HEK293T (cell line): ENCODE results near the gene NRG3.
"Not testable (repeated sequence)": the region's sequence is repeated elsewhere in the genome, so short reads cannot be mapped to it uniquely, and the experiment has no call there.

Source experiments
- CTCF ChIA-PET: fragments of 350-600 bp; formaldehyde crosslinking; extraction: SDS; loops from one replicate; lab custom pipeline; 2021; ENCODE audit warnings: antibody characterized with exemption, inconsistent platforms; lab: Yijun Ruan, JAX
- POLR2A ChIA-PET: fragments of 350-600 bp; formaldehyde crosslinking; extraction: SDS; loops from one replicate; lab custom pipeline; 2020; ENCODE audit warnings: antibody characterized with exemption, inconsistent platforms; lab: Yijun Ruan, JAX
- DNase-seq: peaks from one replicate; pipeline ENCODE4 v3.0.0; 2012; ENCODE audit warnings: mixed read lengths; ENCODE audit errors: extremely low spot score
- ARNT ChIP-seq: fragments of 450-650 bp; IDR thresholded peaks from 2 replicates; pipeline ENCODE4 v1.6.1; 2017; ENCODE audit warnings: mild to moderate bottlenecking
- BHLHE40 ChIP-seq: fragments of 450-650 bp; IDR thresholded peaks from 2 replicates; pipeline ENCODE4 v1.6.1; 2016; ENCODE audit warnings: mild to moderate bottlenecking, moderate library complexity, borderline replicate concordance
- CTBP1 ChIP-seq: fragments of 450-650 bp; IDR thresholded peaks from 2 replicates; pipeline ENCODE4 v1.6.1; 2016; ENCODE audit warnings: borderline replicate concordance
- ELF4 ChIP-seq: fragments of 450-650 bp; IDR thresholded peaks from 2 replicates; pipeline ENCODE4 v1.6.1; 2017; ENCODE audit warnings: antibody characterized with exemption
- FOXA1 ChIP-seq: fragments of 450-650 bp; IDR thresholded peaks from 2 replicates; pipeline ENCODE4 v1.6.1; 2016; ENCODE audit warnings: mild to moderate bottlenecking
- FOXK2 ChIP-seq: fragments of 450-650 bp; IDR thresholded peaks from 2 replicates; pipeline ENCODE4 v1.6.1; 2016; ENCODE audit warnings: mild to moderate bottlenecking
- FOXM1 ChIP-seq: fragments of 450-650 bp; IDR thresholded peaks from 2 replicates; pipeline ENCODE4 v1.6.1; 2017; ENCODE audit warnings: mild to moderate bottlenecking, borderline replicate concordance
- HDGF ChIP-seq: fragments of 450-650 bp; IDR thresholded peaks from 2 replicates; pipeline ENCODE4 v1.6.1; 2017; ENCODE audit warnings: antibody characterized with exemption, borderline replicate concordance
- L3MBTL2 ChIP-seq: fragments of 450-650 bp; conservative IDR thresholded peaks from 2 replicates; pipeline ENCODE4 v1.6.1; 2016; ENCODE audit warnings: mild to moderate bottlenecking
- LEF1 ChIP-seq: fragments of 450-650 bp; IDR thresholded peaks from 2 replicates; pipeline ENCODE4 v1.6.1; 2017; ENCODE audit warnings: mild to moderate bottlenecking, borderline replicate concordance
- NFRKB ChIP-seq: fragments of 450-650 bp; IDR thresholded peaks from 2 replicates; pipeline ENCODE4 v1.6.1; 2016; ENCODE audit warnings: mild to moderate bottlenecking, moderate library complexity
- PKNOX1 ChIP-seq: fragments of 450-650 bp; IDR thresholded peaks from 2 replicates; pipeline ENCODE4 v1.6.1; 2016
- SP1 ChIP-seq: fragments of 450-650 bp; IDR thresholded peaks from 2 replicates; pipeline ENCODE4 v1.6.1; 2017
- SUZ12 ChIP-seq: fragments of 450-650 bp; IDR thresholded peaks from 2 replicates; pipeline ENCODE4 v1.6.1; 2016; ENCODE audit warnings: mild to moderate bottlenecking
- TARDBP ChIP-seq: fragments of 450-650 bp; IDR thresholded peaks from 2 replicates; pipeline ENCODE4 v1.6.1; 2016
- ZNF384 ChIP-seq: fragments of 450-650 bp; IDR thresholded peaks from 2 replicates; pipeline ENCODE4 v1.6.1; 2016

Gene NRG3

GRCh38 chr10:82981137-82981723, 1106.2 kb downstream of the NRG3 start:
- TF ChIP-seq ZNF384 = no peak
- TF ChIP-seq TARDBP = no peak
- no peak for TF ChIP-seq ARNT
- POLR2A ChIA-PET = no interaction called here
- DNase-seq = no peak
- CTCF ChIA-PET = no interaction called here

GRCh38 chr10:82982110-82982608, 1107.2 kb downstream of the NRG3 start:
- DNase-seq = no peak
- POLR2A ChIA-PET = no interaction called here
- TF ChIP-seq TARDBP = no peak
- no peak for TF ChIP-seq CTBP1
- TF ChIP-seq SUZ12 = no peak
- TF ChIP-seq ELF4 = no peak
- no peak for TF ChIP-seq LEF1
- no peak for TF ChIP-seq HDGF
- TF ChIP-seq FOXM1 = no peak
- TF ChIP-seq ZNF384 = no peak
- TF ChIP-seq FOXA1 = no peak
- TF ChIP-seq L3MBTL2 = no peak
- no peak for TF ChIP-seq BHLHE40
- no peak for TF ChIP-seq PKNOX1
- no peak for TF ChIP-seq NFRKB
- TF ChIP-seq SP1 = no peak
- TF ChIP-seq FOXK2 = no peak
- no peak for TF ChIP-seq ARNT
- CTCF ChIA-PET = no interaction called here

- TF ChIP-seq ELF4 (no peak), TARDBP (no peak), ARNT (no peak), PKNOX1 (no peak), SUZ12 (no peak), FOXM1 (no peak), CTBP1 (no peak), ZNF384 (no peak), FOXA1 (no peak), SP1 (no peak), BHLHE40 (no peak), HDGF (no peak), LEF1 (no peak), FOXK2 (no peak), L3MBTL2 (no peak), NFRKB (no peak)
- POLR2A ChIA-PET = no interaction called here
- CTCF ChIA-PET = no interaction called here
- DNase-seq = no peak
Measured at GRCh38 chr10:82986216-82986615, 1111.2 kb downstream of the NRG3 start.

GRCh38 chr10:83006479-83006878, 1131.5 kb downstream of the NRG3 start:
- DNase-seq, CTCF ChIA-PET, POLR2A ChIA-PET: not testable (repeated sequence)

- ChIA-PET POLR2A (no interaction called here), CTCF (no interaction called here)
- no peak for DNase-seq
- no peak for TF ChIP-seq FOXK2
- TF ChIP-seq ZNF384 = no peak
- TF ChIP-seq TARDBP = no peak
- TF ChIP-seq FOXA1 = no peak
- TF ChIP-seq HDGF = no peak
- TF ChIP-seq LEF1 = no peak
- TF ChIP-seq ARNT = no peak
- TF ChIP-seq SP1 = no peak
- no peak for TF ChIP-seq NFRKB
- no peak for TF ChIP-seq ELF4
- TF ChIP-seq PKNOX1 = no peak
- no peak for TF ChIP-seq CTBP1
- no peak for TF ChIP-seq L3MBTL2
- no peak for TF ChIP-seq FOXM1
- TF ChIP-seq BHLHE40 = no peak
- no peak for TF ChIP-seq SUZ12
Measured at GRCh38 chr10:83007510-83007909, 1132.5 kb downstream of the NRG3 start.

- DNase-seq = no peak
- ChIA-PET POLR2A (interaction anchor here (0.7 kb wide), 1 partner anchor 1241 kb away, joined by 3 read pairs; no protein-coding TSS in a partner anchor), CTCF (no interaction called here)
- TF ChIP-seq BHLHE40 = no peak
- TF ChIP-seq NFRKB = no peak
- TF ChIP-seq FOXM1 = no peak
- TF ChIP-seq L3MBTL2 = no peak
- no peak for TF ChIP-seq SP1
- no peak for TF ChIP-seq SUZ12
- TF ChIP-seq FOXA1 = no peak
- TF ChIP-seq ARNT = no peak
- no peak for TF ChIP-seq CTBP1
- no peak for TF ChIP-seq LEF1
- no peak for TF ChIP-seq TARDBP
- TF ChIP-seq HDGF = no peak
- TF ChIP-seq ELF4 = no peak
- TF ChIP-seq FOXK2 = no peak
- no peak for TF ChIP-seq PKNOX1
- no peak for TF ChIP-seq ZNF384
Measured at GRCh38 chr10:83012866-83013265, 1137.9 kb downstream of the NRG3 start.
